ENCODE data around the gene TEX13A. TPM values are rescaled to one million over a fixed set of nuclear protein-coding genes. Genes with fewer than 3 reads are reported as not detected.

Gene TEX13A, protein sequence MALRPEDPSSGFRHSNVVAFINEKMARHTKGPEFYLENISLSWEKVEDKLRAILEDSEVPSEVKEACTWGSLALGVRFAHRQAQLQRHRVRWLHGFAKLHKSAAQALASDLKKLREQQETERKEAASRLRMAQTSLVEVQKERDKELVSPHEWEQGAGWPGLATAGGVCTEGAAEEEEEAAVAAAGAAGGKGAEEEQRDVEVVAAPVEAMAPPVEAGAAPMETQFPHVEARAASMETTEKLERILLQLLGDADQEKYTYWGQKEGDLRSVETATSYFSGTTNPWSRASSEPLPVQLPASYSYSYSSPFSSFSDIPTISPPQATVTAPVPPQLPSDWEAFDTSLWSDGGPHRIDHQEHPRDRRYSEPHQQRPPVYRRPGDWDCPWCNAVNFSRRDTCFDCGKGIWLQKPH
- total RNA-seq, result not detected
- total RNA-seq (2013), result not detected

DNA sequence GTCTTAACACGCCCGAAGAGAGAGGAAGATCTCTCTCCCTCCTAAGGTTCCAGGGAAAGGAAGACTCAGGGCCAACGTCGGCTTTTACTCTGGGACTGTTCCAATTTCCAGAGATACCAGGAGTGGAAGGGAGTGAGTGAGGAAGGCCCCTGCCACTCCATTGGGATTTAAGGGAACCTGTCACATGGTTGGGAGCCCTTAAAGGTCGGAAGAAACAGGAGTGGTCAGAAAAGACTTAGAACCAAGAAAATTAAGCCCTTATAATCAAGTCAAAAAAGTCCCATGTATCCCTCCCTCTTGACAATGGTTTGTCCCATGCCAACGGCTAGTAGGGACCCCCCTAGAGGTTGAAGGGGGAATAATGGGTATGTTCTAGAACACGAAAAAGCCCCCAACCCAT is at the start of gene TEX13A:
Gene TEX13A (minus strand): TSS at position 59 of the 400 bp plus-strand sequence. CDS start 297 bp downstream, outside the sequence.
- no peak within 1 kb of the TSS for H3K27ac ChIP-seq (ENCODE audit: low read length)
- Mint-ChIP-seq H3K36me3 (no peaks in the 10 kb centered on the region), H3K27me3 (ENCODE audit: low read depth in 2 of 2) (no peaks in the 10 kb centered on the region), H3K9me3 (peaks cover 3 to 11% of the 10 kb centered on the region in 2 donors), H3K27ac (no peak within 1 kb of the TSS), H3K4me1 (no peaks in the 10 kb centered on the region), H3K4me3 (no peak within 1 kb of the TSS)
- H3K27me3 ChIP-seq (ENCODE audit: control insufficient read depth, insufficient read depth, low read length), result no peaks in the 10 kb centered on the region
- intact Hi-C loops (cut with micrococcal nuclease), result no loop called here
- H3K36me3 ChIP-seq (ENCODE audit: control insufficient read depth, insufficient read depth, low read length), result no peaks in the 10 kb centered on the region
- H3K4me3 ChIP-seq (ENCODE audit: low read length), result no peak within 1 kb of the TSS
- TF ChIP-seq, protein P1, sequence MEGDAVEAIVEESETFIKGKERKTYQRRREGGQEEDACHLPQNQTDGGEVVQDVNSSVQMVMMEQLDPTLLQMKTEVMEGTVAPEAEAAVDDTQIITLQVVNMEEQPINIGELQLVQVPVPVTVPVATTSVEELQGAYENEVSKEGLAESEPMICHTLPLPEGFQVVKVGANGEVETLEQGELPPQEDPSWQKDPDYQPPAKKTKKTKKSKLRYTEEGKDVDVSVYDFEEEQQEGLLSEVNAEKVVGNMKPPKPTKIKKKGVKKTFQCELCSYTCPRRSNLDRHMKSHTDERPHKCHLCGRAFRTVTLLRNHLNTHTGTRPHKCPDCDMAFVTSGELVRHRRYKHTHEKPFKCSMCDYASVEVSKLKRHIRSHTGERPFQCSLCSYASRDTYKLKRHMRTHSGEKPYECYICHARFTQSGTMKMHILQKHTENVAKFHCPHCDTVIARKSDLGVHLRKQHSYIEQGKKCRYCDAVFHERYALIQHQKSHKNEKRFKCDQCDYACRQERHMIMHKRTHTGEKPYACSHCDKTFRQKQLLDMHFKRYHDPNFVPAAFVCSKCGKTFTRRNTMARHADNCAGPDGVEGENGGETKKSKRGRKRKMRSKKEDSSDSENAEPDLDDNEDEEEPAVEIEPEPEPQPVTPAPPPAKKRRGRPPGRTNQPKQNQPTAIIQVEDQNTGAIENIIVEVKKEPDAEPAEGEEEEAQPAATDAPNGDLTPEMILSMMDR (IDR thresholded peaks at IDR 0.05), result no peak
- no peaks in the 10 kb centered on the region for H3K9me3 ChIP-seq (ENCODE audit: control insufficient read depth, insufficient read depth, low read length)
- H3K4me1 ChIP-seq (ENCODE audit: control insufficient read depth, insufficient read depth, low read length), result no peaks in the 10 kb centered on the region
- ATAC-seq (no peak), DNase-seq (no peak)
- WGBS (ENCODE audit: insufficient coverage), result 100% methylated on average over 1 of the region's 7 CpGs

DNA sequence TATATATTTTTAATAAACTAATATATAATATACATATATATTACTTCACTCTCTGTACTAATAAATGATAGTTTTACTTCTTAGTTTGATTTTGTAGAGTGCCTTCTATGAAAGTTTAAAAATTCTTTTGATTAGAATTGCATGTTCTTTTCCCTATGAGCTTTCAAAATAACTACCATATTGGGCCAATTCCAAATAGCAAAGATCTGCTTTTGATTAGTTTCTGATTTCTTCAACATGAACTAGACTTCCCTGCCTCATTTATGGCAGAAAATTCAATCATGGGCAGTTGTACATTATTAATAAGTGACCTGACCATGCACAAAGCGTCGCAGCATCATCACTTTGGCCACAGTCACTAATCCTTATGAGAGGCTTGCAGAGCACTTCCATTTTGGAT is 48.9 kb upstream of the TEX13A start:
- Mint-ChIP-seq H3K4me1 (no peaks in the 10 kb centered on the region), H3K27me3 (ENCODE audit: low read depth in 2 of 2) (no peaks in the 10 kb centered on the region), H3K4me3 (no peak overlapping the region), H3K27ac (no peak overlapping the region), H3K9me3 (peaks cover 1% of the 10 kb centered on the region in 2 donors), H3K36me3 (no peaks in the 10 kb centered on the region)
- Histone ChIP-seq H3K4me1 (ENCODE audit: control insufficient read depth, insufficient read depth, low read length) (no peaks in the 10 kb centered on the region), H3K4me3 (ENCODE audit: low read length) (no peak overlapping the region), H3K36me3 (ENCODE audit: control insufficient read depth, insufficient read depth, low read length) (no peaks in the 10 kb centered on the region), H3K27me3 (ENCODE audit: control insufficient read depth, insufficient read depth, low read length) (no peaks in the 10 kb centered on the region), H3K9me3 (ENCODE audit: control insufficient read depth, insufficient read depth, low read length) (no peaks in the 10 kb centered on the region), H3K27ac (ENCODE audit: low read length) (no peak overlapping the region)
- ATAC-seq, result no peak
- TF ChIP-seq, protein P1 (IDR thresholded peaks at IDR 0.05), result no peak
- intact Hi-C loops (cut with micrococcal nuclease), result no loop called here
- WGBS (ENCODE audit: insufficient coverage), result 100% methylated on average over 2 of the region's 2 CpGs
- no peak for DNase-seq

DNA sequence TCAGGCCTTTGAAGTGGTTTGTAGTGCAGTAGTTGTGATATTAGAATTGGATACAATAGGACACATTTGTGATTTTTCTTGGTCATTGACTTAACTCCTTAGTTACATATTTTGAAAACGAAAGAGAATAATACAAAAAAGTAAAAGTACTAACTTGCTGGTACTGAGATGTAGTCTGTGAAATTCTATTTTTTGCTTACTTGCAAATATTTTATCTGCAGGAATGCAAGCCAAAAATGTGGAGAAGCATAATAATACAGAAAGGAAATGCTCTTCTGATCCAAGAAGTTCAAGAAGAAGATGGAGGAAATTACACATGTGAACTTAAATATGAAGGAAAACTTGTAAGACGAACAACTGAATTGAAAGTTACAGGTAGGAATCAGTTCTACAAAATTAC is 46.7 kb upstream of the TEX13A start:
- Histone ChIP-seq H3K9me3 (ENCODE audit: control insufficient read depth, insufficient read depth, low read length) (no peaks in the 10 kb centered on the region), H3K36me3 (ENCODE audit: control insufficient read depth, insufficient read depth, low read length) (no peaks in the 10 kb centered on the region), H3K27me3 (ENCODE audit: control insufficient read depth, insufficient read depth, low read length) (no peaks in the 10 kb centered on the region), H3K27ac (ENCODE audit: low read length) (no peak overlapping the region), H3K4me1 (ENCODE audit: control insufficient read depth, insufficient read depth, low read length) (no peaks in the 10 kb centered on the region), H3K4me3 (ENCODE audit: low read length) (no peak overlapping the region)
- Mint-ChIP-seq H3K36me3 (no peaks in the 10 kb centered on the region), H3K4me3 (no peak overlapping the region), H3K9me3 (no peaks in the 10 kb centered on the region), H3K27ac (no peak overlapping the region), H3K4me1 (no peaks in the 10 kb centered on the region), H3K27me3 (ENCODE audit: low read depth in 2 of 2) (no peaks in the 10 kb centered on the region)
- intact Hi-C loops (cut with micrococcal nuclease), result no loop called here
- TF ChIP-seq, protein P1 (IDR thresholded peaks at IDR 0.05), result no peak
- 92% methylated on average over 1 of the region's 2 CpGs for WGBS (ENCODE audit: insufficient coverage)
- ATAC-seq (no peak), DNase-seq (no peak)

DNA sequence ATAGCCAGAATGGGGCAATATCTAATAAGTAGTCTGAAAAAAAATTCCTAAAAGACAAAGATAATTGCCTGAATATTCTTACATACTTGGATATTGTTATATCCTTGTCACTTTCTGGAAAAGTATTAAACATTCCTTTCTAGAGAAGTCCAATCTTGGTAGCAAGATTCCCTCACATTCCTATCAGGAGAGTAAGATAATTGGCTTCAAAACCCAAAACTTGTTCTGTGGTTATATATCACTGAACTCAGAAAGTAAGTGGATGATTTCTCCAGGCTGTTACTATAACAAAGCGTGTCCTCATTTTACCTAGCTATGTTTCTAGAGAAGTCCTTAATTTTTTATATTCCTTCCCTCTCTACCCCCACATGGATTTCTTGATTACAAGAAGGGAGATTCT is 46.0 kb upstream of the TEX13A start:
- H3K27ac ChIP-seq (ENCODE audit: low read length), result no peak overlapping the region
- no peaks in the 10 kb centered on the region for H3K36me3 ChIP-seq (ENCODE audit: control insufficient read depth, insufficient read depth, low read length)
- H3K4me1 ChIP-seq (ENCODE audit: control insufficient read depth, insufficient read depth, low read length), result no peaks in the 10 kb centered on the region
- no CpG with 5 or more reads among the region's 1 CpG for WGBS (ENCODE audit: insufficient coverage)
- Mint-ChIP-seq H3K4me3 (no peak overlapping the region), H3K36me3 (no peaks in the 10 kb centered on the region), H3K27ac (no peak overlapping the region), H3K4me1 (no peaks in the 10 kb centered on the region), H3K9me3 (peaks cover 0 to under 1% of the 10 kb centered on the region in 2 donors), H3K27me3 (ENCODE audit: low read depth in 2 of 2) (no peaks in the 10 kb centered on the region)
- H3K27me3 ChIP-seq (ENCODE audit: control insufficient read depth, insufficient read depth, low read length), result no peaks in the 10 kb centered on the region
- intact Hi-C loops (cut with micrococcal nuclease), result no loop called here
- TF ChIP-seq, protein P1 (IDR thresholded peaks at IDR 0.05), result no peak
- H3K9me3 ChIP-seq (ENCODE audit: control insufficient read depth, insufficient read depth, low read length), result no peaks in the 10 kb centered on the region
- DNase-seq (no peak), ATAC-seq (no peak)
- no peak overlapping the region for H3K4me3 ChIP-seq (ENCODE audit: low read length)

Measured in natural killer cell (primary cell).